Astrocyte of the cerebellum (primary cell): ENCODE data around the gene EPHB2.

Experiments used
- DNase-seq: peaks from one replicate; pipeline ENCODE4 v3.0.0-alpha.2; 2011; ENCODE audit warnings: low read depth
- H3K4me3 ChIP-seq: 2 replicates; pipeline ENCODE4 v1.5.1; 2011; ENCODE audit warnings: mild to moderate bottlenecking, low read depth, low read length, moderate library complexity
- in situ Hi-C: cut with HindIII; loops from 2 replicates; pipeline ENCODE4 v1.10.0; 2017; ENCODE audit warnings: low sequenced_read_pairs
- TF ChIP-seq, protein P1 (sequence below): IDR thresholded peaks from 2 replicates; pipeline ENCODE4 v1.5.1; 2012; ENCODE audit warnings: low read length, low read depth, moderate library complexity, mild to moderate bottlenecking; ENCODE audit errors: missing control alignments

EPHB2 gene

GRCh38 chr1:22896184-22896583 is 185.5 kb downstream of the EPHB2 start:
- TF ChIP-seq, protein P1, sequence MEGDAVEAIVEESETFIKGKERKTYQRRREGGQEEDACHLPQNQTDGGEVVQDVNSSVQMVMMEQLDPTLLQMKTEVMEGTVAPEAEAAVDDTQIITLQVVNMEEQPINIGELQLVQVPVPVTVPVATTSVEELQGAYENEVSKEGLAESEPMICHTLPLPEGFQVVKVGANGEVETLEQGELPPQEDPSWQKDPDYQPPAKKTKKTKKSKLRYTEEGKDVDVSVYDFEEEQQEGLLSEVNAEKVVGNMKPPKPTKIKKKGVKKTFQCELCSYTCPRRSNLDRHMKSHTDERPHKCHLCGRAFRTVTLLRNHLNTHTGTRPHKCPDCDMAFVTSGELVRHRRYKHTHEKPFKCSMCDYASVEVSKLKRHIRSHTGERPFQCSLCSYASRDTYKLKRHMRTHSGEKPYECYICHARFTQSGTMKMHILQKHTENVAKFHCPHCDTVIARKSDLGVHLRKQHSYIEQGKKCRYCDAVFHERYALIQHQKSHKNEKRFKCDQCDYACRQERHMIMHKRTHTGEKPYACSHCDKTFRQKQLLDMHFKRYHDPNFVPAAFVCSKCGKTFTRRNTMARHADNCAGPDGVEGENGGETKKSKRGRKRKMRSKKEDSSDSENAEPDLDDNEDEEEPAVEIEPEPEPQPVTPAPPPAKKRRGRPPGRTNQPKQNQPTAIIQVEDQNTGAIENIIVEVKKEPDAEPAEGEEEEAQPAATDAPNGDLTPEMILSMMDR, result no peak

DNA sequence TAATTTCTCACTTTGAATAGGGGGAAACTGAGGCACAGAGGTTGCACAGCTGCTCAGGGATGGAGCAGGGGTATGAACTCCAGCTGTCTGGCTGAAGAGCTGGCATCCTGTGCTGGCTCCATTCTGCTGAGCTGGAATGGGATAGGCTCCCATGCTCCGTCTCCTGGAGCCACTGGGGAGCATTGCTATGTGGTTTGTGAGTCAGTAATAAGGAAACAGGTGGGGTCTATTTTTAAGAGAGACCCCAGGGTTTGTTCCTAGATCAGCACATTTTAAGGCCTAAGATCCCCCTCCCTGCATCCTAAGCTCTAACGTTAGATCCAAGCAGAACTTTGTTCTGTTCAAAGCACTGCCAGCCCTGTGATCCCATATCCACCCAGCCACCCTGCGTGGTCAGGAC is 189.8 kb downstream of the EPHB2 start:
- in situ Hi-C loops, result no loop called here
- TF ChIP-seq, protein P1, result no peak
- DNase-seq, result no peak
- no peak overlapping the region for H3K4me3 ChIP-seq

More at GRCh38 chr1:22896184-22896583, 185.5 kb downstream of the EPHB2 start:
- no peak for DNase-seq
- H3K4me3 ChIP-seq, result no peak overlapping the region
- in situ Hi-C loops, result loop anchor here (25.0 kb wide), 1 partner anchor 184 kb away; the partner anchor contains the start of gene EPHB2

DNA sequence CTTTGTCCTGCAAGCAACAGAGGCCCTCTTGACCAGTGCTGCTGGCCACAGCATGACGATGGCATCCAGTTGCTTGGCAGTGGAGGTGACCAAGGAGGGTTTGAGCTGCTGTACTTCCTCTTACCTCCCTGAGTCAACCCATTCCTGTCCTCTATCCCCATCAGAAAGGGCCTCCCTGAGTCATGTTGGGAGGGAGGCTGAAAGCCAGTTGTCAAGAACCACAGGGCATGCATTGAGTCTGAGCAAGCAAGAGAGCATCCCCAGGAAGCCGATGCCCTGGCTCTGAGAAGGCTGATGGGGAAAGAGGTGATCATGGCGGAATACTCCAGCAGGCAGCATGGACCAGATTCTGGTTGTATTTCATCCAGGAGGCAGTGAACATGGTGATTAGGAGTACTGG is 192.5 kb downstream of the EPHB2 start:
- in situ Hi-C loops, result no loop called here
- TF ChIP-seq, protein P1, result no peak
- DNase-seq, result no peak
- no peak overlapping the region for H3K4me3 ChIP-seq

DNA sequence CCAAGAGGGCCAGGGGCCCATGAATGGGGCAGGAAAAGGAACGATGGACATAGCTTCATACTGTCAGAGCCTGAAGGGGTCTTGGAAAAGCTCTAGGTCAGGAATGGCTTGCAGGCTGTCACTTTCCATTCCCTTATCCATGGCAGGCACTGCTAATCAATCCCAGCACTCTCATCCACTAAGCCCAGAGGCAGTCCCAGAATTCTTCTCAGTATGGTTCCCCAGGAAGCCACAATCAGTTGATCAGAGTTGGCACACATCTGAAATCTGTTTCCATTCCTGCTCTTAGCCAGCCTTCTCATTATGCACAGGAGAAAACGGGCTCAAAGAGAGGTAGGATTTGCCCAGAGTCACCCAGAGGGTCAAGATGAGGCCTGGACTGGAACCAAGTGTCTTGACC is 196.3 kb downstream of the EPHB2 start:
- H3K4me3 ChIP-seq, result no peak overlapping the region
- no peak for DNase-seq
- in situ Hi-C loops, result no loop called here
- TF ChIP-seq, protein P1, result no peak

DNA sequence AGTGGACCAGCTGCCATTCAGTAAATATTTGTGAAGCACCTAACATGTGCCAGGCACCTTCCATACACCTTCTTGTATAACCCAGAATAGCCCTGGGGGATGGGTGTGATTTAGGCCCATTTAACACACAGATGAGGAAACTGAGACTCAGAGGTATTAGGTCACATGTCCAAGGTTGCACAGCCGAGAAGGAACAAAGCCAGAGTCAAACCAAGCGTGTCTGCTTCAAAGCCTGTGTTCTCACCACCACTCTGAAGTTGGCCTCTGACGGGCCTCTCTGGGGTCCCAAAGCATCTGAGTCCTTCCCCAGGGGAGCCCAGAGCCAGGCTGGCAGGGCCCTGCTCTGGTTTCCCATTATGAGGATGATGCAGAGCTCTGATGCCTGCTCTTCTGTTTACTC is 196.9 kb downstream of the EPHB2 start:
- DNase-seq, result no peak
- TF ChIP-seq, protein P1, result no peak
- in situ Hi-C loops, result no loop called here
- no peak overlapping the region for H3K4me3 ChIP-seq

- TF ChIP-seq, protein P1, result no peak
- in situ Hi-C loops, result no loop called here
- DNase-seq, result no peak
- no peak overlapping the region for H3K4me3 ChIP-seq
Observed at GRCh38 chr1:22908880-22909426, 198.3 kb downstream of the EPHB2 start.
